Measurements from ENCODE around the gene ANKH.

ANKH gene

GRCh38 chr5:14696851-14697250, 174.7 kb downstream of the ANKH start:
- no peaks in the 10 kb centered on the region for H3K27me3 ChIP-seq (ENCODE audit: insufficient read depth, poor library complexity, severe bottlenecking)
- H3K4me1 ChIP-seq (ENCODE audit: insufficient read depth, poor library complexity, severe bottlenecking) = peaks cover 1% of the 10 kb centered on the region
- no peak for TF ChIP-seq CTCF (IDR thresholded peaks at IDR 0.05; ENCODE audit: poor library complexity, severe bottlenecking)
- H3K36me3 ChIP-seq (ENCODE audit: low read depth) = peaks cover 73% of the 10 kb centered on the region
- no peak overlapping the region for H3K27ac ChIP-seq (ENCODE audit: poor library complexity, severe bottlenecking)
- DNase-seq (ENCODE audit: low spot score) (no peak), ATAC-seq (ENCODE audit: low read depth) (no peak)
- H3K9me3 ChIP-seq (ENCODE audit: severe bottlenecking) = no peaks in the 10 kb centered on the region
- no peak overlapping the region for H3K4me3 ChIP-seq (ENCODE audit: severe bottlenecking)

- Histone ChIP-seq H3K4me3 (ENCODE audit: severe bottlenecking) (no peak overlapping the region), H3K27me3 (ENCODE audit: insufficient read depth, poor library complexity, severe bottlenecking) (no peaks in the 10 kb centered on the region), H3K9me3 (ENCODE audit: severe bottlenecking) (no peaks in the 10 kb centered on the region), H3K4me1 (ENCODE audit: insufficient read depth, poor library complexity, severe bottlenecking) (no peaks in the 10 kb centered on the region), H3K36me3 (ENCODE audit: low read depth) (peaks cover 80% of the 10 kb centered on the region), H3K27ac (ENCODE audit: poor library complexity, severe bottlenecking) (no peak overlapping the region)
- no peak for ATAC-seq (ENCODE audit: low read depth)
- no peak for TF ChIP-seq CTCF (IDR thresholded peaks at IDR 0.05; ENCODE audit: poor library complexity, severe bottlenecking)
- no peak for DNase-seq (ENCODE audit: low spot score)
These were observed 175.5 kb downstream of the ANKH start for GRCh38 chr5:14696057-14696456.

- H3K4me3 ChIP-seq (ENCODE audit: severe bottlenecking) = no peak overlapping the region
- peaks cover 89% of the 10 kb centered on the region for H3K36me3 ChIP-seq (ENCODE audit: low read depth)
- no peak for TF ChIP-seq CTCF (IDR thresholded peaks at IDR 0.05; ENCODE audit: poor library complexity, severe bottlenecking)
- ATAC-seq (ENCODE audit: low read depth) = no peak
- H3K9me3 ChIP-seq (ENCODE audit: severe bottlenecking) = no peaks in the 10 kb centered on the region
- H3K27ac ChIP-seq (ENCODE audit: poor library complexity, severe bottlenecking) = no peak overlapping the region
- no peaks in the 10 kb centered on the region for H3K4me1 ChIP-seq (ENCODE audit: insufficient read depth, poor library complexity, severe bottlenecking)
- H3K27me3 ChIP-seq (ENCODE audit: insufficient read depth, poor library complexity, severe bottlenecking) = no peaks in the 10 kb centered on the region
- DNase-seq (ENCODE audit: low spot score) = no peak
These were observed 176.4 kb downstream of the ANKH start for GRCh38 chr5:14695152-14695551.

GRCh38 chr5:14693070-14693469, 178.5 kb downstream of the ANKH start:
- Histone ChIP-seq H3K36me3 (ENCODE audit: low read depth) (peaks cover 94% of the 10 kb centered on the region), H3K4me1 (ENCODE audit: insufficient read depth, poor library complexity, severe bottlenecking) (no peaks in the 10 kb centered on the region), H3K27me3 (ENCODE audit: insufficient read depth, poor library complexity, severe bottlenecking) (no peaks in the 10 kb centered on the region), H3K4me3 (ENCODE audit: severe bottlenecking) (no peak overlapping the region), H3K27ac (ENCODE audit: poor library complexity, severe bottlenecking) (no peak overlapping the region), H3K9me3 (ENCODE audit: severe bottlenecking) (no peaks in the 10 kb centered on the region)
- no peak for TF ChIP-seq CTCF (IDR thresholded peaks at IDR 0.05; ENCODE audit: poor library complexity, severe bottlenecking)
- no peak for DNase-seq (ENCODE audit: low spot score)
- ATAC-seq (ENCODE audit: low read depth) = no peak

GRCh38 chr5:14687023-14687665, 184.4 kb downstream of the ANKH start:
- H3K9me3 ChIP-seq (ENCODE audit: severe bottlenecking) = no peaks in the 10 kb centered on the region
- H3K27me3 ChIP-seq (ENCODE audit: insufficient read depth, poor library complexity, severe bottlenecking) = no peaks in the 10 kb centered on the region
- ATAC-seq (ENCODE audit: low read depth) (peak; percentile 45; the same call in 2 of the 3 replicates), DNase-seq (ENCODE audit: low spot score) (no peak)
- peaks cover 13% of the 10 kb centered on the region for H3K4me1 ChIP-seq (ENCODE audit: insufficient read depth, poor library complexity, severe bottlenecking)
- TF ChIP-seq CTCF (IDR thresholded peaks at IDR 0.05; ENCODE audit: poor library complexity, severe bottlenecking) = no peak
- H3K4me3 ChIP-seq (ENCODE audit: severe bottlenecking) = no peak overlapping the region
- peaks cover 88% of the 10 kb centered on the region for H3K36me3 ChIP-seq (ENCODE audit: low read depth)
- peak overlapping the region; percentile 31 for H3K27ac ChIP-seq (ENCODE audit: poor library complexity, severe bottlenecking)

Measured in RWPE2 (cell line).